ENCODE results near the gene SNX24.

Gene SNX24

DNA sequence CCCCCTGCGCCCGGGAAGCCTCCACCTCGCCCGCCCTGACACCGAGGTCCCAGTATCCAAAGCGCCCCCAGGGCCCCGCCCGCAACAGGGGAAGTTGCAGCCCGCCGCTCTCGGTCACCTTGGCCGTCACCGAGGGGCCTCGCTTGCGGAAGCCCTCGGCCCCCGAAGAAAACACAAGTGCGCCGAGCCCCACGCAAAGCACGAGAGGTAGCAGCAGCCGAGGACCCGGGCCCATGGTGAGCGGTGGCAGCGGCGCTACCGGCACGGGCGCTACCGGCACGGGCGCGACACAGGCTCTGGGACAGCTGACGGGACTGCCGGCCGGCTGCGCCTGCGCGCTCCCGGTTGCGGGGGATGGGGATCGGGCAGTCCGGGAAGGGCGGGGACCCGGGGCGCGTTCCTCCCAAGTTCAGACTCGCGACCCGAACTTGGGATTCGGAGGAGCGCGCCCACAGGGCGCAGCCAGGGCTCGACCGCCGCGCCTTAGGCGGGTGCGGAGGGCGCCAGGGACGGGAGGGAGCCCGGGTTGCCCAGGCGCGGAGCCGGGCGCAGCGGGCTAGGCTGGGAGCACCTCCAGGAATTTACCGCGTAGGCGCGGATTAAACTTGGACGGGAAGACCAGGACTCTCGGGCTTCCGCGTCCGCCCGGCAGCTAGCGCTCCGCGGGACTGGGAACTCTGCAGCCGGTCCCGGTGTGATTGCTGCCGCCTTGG is 191.1 kb downstream of the SNX24 start, which contains the start of gene PPIC (continued):
- no peak; the same call in 1 of the 2 replicates for TF ChIP-seq PRDM10 (tag by site-specific recombination; IDR thresholded peaks at IDR 0.05)
- TF ChIP-seq ZNF214 (tag by site-specific recombination; IDR thresholded peaks at IDR 0.05; ENCODE audit: borderline replicate concordance): no peak
- TF ChIP-seq GLIS2 (tag by site-specific recombination; IDR thresholded peaks at IDR 0.05): peak; percentile 70; the same call in 1 of the 2 replicates
- TF ChIP-seq, protein P1, sequence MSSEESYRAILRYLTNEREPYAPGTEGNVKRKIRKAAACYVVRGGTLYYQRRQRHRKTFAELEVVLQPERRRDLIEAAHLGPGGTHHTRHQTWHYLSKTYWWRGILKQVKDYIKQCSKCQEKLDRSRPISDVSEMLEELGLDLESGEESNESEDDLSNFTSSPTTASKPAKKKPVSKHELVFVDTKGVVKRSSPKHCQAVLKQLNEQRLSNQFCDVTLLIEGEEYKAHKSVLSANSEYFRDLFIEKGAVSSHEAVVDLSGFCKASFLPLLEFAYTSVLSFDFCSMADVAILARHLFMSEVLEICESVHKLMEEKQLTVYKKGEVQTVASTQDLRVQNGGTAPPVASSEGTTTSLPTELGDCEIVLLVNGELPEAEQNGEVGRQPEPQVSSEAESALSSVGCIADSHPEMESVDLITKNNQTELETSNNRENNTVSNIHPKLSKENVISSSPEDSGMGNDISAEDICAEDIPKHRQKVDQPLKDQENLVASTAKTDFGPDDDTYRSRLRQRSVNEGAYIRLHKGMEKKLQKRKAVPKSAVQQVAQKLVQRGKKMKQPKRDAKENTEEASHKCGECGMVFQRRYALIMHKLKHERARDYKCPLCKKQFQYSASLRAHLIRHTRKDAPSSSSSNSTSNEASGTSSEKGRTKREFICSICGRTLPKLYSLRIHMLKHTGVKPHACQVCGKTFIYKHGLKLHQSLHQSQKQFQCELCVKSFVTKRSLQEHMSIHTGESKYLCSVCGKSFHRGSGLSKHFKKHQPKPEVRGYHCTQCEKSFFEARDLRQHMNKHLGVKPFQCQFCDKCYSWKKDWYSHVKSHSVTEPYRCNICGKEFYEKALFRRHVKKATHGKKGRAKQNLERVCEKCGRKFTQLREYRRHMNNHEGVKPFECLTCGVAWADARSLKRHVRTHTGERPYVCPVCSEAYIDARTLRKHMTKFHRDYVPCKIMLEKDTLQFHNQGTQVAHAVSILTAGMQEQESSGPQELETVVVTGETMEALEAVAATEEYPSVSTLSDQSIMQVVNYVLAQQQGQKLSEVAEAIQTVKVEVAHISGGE (tag by site-specific recombination; conservative IDR thresholded peaks at IDR 0.05; ENCODE audit: low read depth): peak; percentile 50; the same call in 1 of the 2 replicates
- TF ChIP-seq ZNF776 (tag by site-specific recombination; IDR thresholded peaks at IDR 0.05; ENCODE audit: borderline replicate concordance): no peak
- TF ChIP-seq ZNF19 (tag by site-specific recombination; IDR thresholded peaks at IDR 0.05; ENCODE audit: low read depth): no peak
- TF ChIP-seq, protein P2, sequence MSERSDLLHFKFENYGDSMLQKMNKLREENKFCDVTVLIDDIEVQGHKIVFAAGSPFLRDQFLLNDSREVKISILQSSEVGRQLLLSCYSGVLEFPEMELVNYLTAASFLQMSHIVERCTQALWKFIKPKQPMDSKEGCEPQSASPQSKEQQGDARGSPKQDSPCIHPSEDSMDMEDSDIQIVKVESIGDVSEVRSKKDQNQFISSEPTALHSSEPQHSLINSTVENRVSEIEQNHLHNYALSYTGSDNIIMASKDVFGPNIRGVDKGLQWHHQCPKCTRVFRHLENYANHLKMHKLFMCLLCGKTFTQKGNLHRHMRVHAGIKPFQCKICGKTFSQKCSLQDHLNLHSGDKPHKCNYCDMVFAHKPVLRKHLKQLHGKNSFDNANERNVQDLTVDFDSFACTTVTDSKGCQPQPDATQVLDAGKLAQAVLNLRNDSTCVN (tag by site-specific recombination; optimal IDR thresholded peaks at IDR 0.05): peak; percentile 100
- no peak for TF ChIP-seq ZSCAN18 (tag by site-specific recombination; IDR thresholded peaks at IDR 0.05)
- TF ChIP-seq ZNF660 (tag by site-specific recombination; IDR thresholded peaks at IDR 0.05): peak; percentile 90
- peak; percentile 88 for TF ChIP-seq ZBTB20 (tag by site-specific recombination; IDR thresholded peaks at IDR 0.05)
- TF ChIP-seq ZNF449 (tag by site-specific recombination; IDR thresholded peaks at IDR 0.05): peak; percentile 82
- no peak for TF ChIP-seq ZNF174 (tag by site-specific recombination; IDR thresholded peaks at IDR 0.05)
- TF ChIP-seq ZNF664 (tag by site-specific recombination; IDR thresholded peaks at IDR 0.05): no peak
- TF ChIP-seq TRIM28 (IDR thresholded peaks at IDR 0.05; ENCODE audit: borderline replicate concordance, low read length): no peak
- peak; percentile 69 for TF ChIP-seq ZNF501 (tag by site-specific recombination; IDR thresholded peaks at IDR 0.05)
- TF ChIP-seq, protein P3, sequence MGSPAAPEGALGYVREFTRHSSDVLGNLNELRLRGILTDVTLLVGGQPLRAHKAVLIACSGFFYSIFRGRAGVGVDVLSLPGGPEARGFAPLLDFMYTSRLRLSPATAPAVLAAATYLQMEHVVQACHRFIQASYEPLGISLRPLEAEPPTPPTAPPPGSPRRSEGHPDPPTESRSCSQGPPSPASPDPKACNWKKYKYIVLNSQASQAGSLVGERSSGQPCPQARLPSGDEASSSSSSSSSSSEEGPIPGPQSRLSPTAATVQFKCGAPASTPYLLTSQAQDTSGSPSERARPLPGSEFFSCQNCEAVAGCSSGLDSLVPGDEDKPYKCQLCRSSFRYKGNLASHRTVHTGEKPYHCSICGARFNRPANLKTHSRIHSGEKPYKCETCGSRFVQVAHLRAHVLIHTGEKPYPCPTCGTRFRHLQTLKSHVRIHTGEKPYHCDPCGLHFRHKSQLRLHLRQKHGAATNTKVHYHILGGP (tag by site-specific recombination; IDR thresholded peaks at IDR 0.05): no peak
- TF ChIP-seq FEZF1 (tag by site-specific recombination; IDR thresholded peaks at IDR 0.05): no peak
- TF ChIP-seq ZNF221 (tag by site-specific recombination; IDR thresholded peaks at IDR 0.05; ENCODE audit: borderline replicate concordance): no peak
- peak; percentile 98 for TF ChIP-seq OSR2 (tag by site-specific recombination; IDR thresholded peaks at IDR 0.05)
- TF ChIP-seq, protein P4, sequence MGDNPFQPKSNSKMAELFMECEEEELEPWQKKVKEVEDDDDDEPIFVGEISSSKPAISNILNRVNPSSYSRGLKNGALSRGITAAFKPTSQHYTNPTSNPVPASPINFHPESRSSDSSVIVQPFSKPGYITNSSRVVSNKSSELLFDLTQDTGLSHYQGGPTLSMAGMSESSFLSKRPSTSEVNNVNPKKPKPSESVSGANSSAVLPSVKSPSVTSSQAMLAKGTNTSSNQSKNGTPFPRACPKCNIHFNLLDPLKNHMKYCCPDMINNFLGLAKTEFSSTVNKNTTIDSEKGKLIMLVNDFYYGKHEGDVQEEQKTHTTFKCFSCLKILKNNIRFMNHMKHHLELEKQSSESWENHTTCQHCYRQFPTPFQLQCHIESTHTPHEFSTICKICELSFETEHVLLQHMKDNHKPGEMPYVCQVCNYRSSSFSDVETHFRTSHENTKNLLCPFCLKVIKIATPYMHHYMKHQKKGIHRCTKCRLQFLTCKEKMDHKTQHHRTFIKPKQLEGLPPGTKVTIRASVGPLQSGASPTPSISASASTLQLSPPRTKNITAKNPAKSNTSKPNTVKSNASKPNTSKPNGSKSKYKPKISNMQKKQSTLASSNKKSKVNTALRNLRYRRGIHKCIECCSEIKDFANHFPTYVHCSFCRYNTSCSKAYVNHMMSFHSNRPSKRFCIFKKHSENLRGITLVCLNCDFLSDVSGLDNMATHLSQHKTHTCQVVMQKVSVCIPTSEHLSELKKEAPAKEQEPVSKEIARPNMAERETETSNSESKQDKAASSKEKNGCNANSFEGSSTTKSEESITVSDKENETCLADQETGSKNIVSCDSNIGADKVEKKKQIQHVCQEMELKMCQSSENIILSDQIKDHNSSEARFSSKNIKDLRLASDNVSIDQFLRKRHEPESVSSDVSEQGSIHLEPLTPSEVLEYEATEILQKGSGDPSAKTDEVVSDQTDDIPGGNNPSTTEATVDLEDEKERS (tag by site-specific recombination; IDR thresholded peaks at IDR 0.05): 0 out of 2 replicates have a peak, but pooled peaks have one; percentile 10
- TF ChIP-seq ZFP3 (tag by site-specific recombination; IDR thresholded peaks at IDR 0.05; ENCODE audit: low read depth): no peak
- TF ChIP-seq KLF1 (tag by site-specific recombination; IDR thresholded peaks at IDR 0.05): peak; percentile 80
- TF ChIP-seq PRDM1 (tag by site-specific recombination; IDR thresholded peaks at IDR 0.05): no peak

Data from HEK293 (cell line).